Umbilical cord (tissue), 2 donors: ENCODE results near the gene WNK1. TPM values are rescaled to one million over a fixed set of nuclear protein-coding genes. Genes with fewer than 3 reads are reported as not detected.
A peak's percentile ranks its signal among the peaks of the same experiment; 100 is the strongest.
"Not testable (repeated sequence)": the region's sequence is repeated elsewhere in the genome, so short reads cannot be mapped to it uniquely, and the experiment has no call there.

Experiments
- DNase-seq: peaks from one replicate; pipeline ENCODE4 v3.0.0-alpha.2; 2015; ENCODE audit warnings: low spot score
- total RNA-seq: library from RNA; depleted of rRNA; stranded (reverse); fragments of >200 nt; gene quantifications from one replicate; pipeline ENCODE4 v1.2.3, GENCODE V29; 2014; ENCODE audit warnings: low replicate concordance; ENCODE audit not compliant: insufficient read depth

Gene WNK1
- total RNA-seq, 1 donor from 2014 or later, result 72.2 TPM

DNA sequence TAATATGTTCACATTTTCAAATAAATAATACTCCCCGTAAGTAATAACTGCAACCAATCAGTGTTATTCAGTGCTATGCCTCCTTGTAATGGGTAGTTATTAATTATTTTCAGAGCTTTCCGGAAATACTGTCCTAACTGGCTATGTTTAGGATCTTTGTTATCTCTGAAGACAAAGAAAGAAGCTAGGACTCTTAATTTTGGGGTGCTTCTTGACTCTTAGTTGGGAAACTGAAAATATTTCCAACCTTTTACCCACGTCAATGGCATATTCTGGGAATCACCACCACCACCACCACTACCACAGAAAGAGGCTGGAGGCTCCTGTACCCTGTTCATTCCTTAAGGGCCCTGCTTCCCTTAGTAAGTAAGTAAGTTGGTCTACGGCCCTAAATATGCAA lies 158.0 kb downstream of the WNK1 start:
- DNase-seq, result no peak

DNA sequence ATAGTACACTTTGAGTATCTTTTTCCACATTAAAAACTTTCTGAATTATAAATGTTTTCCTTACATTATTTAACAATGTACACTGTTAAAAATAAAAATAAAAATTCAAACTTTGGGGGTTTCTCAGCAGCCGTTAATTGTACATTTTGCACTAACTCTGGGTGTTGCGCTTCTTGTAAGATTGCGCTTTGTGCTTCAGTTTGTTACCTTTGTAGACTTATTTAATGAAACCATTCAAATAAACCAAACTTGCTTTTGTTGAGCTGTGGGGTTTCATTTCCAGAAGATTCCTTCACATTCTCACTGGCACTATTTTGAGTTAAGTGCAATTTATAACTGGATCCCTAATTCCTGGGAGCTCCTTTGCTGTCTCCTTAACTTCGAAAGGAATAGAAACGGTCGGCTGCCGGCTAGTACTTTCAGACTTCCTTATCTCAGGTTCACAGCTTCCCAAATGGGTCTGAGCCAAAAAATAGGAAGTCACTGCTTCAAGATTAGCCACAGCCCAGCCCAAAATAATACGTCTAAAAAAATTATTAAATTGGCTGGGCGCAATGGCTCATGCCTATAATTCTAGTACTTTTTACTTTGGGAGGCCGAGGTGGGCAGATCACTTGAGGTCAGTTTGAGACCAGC lies 158.9 kb downstream of the WNK1 start:
- DNase-seq, result peak; percentile 38

DNA sequence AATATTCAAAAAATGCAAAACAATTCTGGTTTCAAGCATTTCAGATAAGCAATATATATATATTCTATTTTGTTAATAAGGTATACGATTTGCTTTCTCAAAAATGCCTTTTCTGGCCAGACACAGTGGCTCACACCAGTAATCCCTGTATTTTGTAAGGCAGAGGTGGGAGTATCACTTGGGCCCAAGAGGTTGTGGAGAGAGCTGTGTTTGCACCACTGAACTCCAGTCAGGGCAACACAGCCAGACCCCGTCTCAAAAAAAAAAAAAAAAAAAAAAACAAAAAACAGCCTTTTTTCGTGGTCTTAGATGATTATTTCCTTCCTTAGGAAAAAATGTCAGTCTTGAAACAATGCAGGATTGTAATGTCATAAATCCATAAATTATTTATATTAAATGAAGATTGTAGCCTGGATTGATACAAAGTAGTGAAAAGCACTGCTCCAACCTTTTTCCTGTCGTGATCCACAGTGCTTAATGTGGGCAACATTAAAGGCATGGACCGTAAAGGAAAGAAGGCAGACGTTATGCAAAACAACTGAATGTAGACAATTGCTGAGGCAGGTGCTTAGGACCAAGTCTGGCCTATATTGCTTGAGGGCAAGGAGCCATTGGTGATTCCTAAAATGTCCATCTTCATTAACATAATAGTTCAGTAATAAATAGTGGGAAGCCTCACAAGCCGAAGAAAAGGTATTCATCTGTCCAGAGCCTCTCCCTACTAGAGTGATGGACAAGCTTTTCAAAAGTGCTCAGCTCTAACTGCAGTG lies 160.3 kb downstream of the WNK1 start:
- DNase-seq, result no peak

DNA sequence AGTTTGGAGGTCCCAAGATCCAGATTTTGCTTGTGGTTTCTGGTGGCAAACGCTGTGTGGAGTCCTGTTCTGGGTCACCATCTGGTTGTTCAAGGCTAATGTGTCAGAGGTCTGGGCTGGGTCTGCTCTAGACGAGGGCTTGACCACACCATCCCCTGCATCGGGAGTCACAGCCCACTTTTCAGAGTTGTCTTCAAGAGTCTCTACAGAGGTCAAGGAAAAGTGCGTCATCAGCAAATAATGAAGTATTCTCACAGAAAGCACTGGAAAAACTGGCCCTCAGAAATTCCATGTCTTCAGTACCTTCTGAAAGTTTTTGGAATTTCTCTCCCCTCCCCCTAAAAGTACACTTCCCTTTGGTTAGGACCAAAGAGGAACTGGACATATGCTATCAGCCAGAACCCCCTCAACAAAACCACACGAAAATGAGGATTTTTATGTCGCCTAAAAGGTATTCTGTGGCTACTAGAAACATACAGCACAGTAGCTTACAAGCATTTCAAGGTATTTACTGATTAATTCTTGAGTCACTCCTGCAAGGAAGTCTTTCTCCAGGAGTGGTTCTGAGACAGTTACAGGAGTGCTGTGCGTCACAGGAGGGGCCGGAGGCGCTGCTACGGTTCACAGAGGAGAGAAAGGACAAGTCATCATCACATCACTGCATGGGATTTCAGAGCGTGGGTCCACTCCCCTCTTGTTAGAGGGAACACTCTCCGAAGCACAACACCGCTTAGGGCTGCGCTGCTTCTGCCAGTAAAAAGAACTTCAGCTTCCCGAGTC lies 161.7 kb downstream of the WNK1 start:
- no peak for DNase-seq

DNA sequence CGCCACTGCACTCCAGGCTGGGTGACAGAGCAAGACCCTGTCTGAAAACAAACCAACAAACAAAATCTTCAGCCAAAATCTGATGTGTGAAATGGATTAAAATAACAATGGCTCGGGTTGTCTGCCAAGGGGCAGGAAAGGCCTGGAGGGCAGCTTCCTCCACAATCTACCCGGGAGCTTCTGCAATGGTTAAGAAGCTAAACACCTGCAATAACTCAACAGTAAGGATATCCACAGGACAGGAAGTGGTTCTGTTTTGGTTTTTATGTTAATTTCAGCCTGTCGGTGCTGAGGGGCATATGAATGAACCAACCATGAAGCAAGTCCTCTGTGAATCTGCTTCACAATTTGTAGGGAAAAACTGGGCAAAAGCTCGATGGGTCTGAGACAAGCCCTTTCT lies 162.7 kb downstream of the WNK1 start:
- no peak for DNase-seq

- DNase-seq, result no peak
Observed at GRCh38 chr12:916240-916639, 163.9 kb downstream of the WNK1 start.

DNA sequence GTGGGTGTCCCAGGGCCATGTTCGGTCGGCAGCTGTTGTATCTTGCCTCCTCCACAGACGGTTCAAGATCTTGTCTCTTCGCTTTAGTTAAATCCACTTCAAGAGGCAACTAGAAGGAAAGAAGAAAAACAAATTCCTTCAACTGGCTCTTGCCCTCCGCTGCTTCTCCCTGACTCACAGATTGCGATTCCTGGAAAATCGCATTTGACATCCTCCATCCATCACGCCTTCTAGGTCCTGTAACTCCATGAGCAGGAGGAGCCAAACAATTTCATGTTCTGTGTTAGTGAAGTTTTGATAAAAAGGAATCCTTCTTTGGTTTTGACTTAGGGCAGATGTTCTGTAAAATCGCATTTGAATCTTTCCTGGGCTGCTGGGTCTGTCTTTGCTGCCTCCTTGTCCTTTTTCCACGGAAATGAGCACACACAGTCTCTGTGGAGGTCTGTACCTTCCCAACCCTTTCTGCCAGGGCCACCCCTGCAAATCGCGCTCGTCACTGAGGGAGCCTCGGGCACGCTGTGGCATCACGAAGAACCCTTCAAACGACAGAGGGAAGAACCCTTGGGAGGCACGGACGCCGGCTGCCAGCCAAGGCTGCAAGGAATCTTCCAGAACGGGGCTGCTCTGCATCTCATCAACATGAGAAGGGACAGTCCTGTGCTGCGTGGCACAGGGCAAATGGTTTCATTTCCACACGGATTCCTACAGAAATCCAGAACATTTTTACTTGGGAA lies 164.5 kb downstream of the WNK1 start:
- DNase-seq, result no peak

DNA sequence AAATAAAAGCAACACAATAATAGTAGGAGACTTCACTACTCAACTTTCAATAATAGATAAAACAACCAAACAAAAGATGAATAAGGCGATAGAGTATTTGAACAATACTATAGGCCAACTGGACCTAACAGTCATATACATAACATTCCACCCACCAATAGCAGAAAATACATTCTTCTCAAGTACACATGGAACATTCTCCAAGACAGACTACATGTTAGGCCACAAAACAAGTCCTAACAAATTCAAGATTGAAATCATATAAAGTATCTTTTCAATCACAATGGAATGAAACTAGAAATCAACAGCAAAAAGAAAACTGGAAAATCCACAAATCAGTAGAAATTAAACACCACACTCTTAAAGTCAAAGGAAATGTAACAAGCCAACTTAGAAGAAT lies 168.3 kb downstream of the WNK1 start:
- peak; percentile 11 for DNase-seq

- DNase-seq, result no peak
Observed at GRCh38 chr12:922285-922684, 169.9 kb downstream of the WNK1 start.

DNA sequence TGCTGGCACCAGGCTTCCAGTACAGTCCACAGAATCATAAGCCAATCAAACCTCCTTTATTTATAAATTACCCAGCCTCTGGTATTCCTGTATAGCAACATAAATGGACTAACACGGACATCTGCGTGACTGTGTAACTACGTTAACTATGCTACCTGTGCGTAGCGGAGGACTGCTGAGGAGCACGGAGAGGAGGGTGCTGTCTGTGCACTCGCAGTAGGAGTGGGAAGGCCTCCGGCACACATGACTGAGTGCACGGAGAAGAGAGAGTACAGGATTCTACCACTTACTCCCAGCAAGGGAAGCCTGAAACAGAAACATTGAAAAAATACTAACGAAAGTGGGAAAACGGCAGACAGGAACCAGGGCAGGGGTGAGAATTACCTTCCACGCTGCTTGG lies 174.3 kb downstream of the WNK1 start:
- no peak for DNase-seq

DNA sequence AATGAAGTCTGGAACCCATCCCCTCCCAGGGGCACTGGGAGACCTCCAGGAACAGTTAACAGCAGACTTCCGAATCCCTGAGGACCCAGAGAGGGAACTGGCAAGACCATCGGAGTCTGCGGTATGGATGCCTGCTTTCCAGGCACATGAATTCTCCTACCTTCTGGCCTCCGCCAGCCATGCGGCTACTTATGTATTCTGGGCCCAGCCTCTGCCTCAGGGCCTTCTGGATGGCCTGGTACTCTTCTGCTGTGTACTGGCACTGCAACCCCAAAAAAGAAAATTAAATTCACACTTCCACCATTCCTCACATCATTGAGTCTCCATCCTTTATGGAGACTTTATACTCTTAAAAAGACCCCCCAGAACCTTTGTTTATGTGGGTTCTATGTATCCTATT lies 178.7 kb downstream of the WNK1 start:
- no peak for DNase-seq

DNA sequence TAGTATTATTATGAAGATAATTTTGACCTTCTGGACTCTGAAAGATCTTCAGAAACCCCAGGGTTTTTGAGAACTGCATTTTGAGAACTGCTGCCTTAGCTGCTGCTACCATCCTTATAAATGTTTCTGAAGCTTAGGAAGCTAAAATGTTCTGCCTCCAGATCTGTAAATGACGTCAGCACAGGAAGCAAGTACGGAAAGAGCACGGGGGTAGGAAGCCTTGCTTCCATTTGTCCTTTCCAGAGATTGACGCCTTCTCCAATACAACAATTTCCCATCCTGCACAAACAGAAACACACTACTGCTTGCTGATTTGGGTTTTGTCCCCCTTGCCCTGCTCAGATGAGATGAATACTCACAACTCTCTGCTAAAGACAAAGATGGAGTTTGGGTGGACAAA lies 179.2 kb downstream of the WNK1 start:
- DNase-seq, result no peak

GRCh38 chr12:935891-936290 lies 183.5 kb downstream of the WNK1 start:
- not testable (repeated sequence) for DNase-seq

DNA sequence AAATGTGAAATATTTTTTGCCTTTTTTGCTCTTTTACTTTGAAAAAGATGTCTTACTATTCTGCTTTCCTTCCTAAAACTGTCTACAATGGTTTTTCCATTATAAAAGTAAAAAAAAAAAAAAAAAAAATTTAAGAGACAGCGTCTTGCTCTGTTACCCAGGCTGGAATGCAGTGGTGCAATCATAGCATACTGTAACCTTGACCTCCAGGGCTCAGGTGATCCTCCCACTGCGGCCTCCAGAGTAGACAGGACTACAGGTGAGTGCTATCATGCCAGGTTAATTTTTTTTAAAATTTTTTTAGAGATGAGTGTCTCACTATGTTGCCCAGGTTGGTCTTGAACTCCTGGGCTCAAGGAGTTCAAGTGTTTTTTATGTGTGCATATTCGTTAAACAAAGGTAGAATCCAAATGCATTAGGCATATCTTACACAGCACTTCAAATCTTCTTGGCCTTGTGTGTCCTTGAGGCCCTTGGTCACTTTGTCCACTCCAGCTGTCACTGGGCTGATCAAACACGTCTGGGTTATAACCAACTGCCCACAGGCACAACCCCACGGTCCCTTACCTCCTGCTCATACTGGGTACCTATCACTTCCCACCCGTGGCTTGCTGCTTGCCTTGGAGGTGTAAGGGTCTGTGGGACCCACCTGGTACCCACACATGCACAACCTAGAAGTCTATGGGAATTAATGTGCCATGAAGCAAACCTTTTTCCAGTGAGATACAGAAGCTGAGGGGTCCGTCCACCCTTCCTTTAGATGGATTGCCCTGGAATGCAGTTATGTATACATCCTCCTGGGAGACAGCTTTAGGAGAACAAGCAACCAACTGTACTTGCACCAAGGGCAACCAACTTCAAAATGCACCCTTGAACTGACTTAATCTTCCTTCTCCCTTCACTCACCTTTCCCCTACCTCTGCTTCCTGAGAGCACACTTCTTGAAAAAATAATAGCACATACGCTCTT lies 184.3 kb downstream of the WNK1 start:
- no peak for DNase-seq

DNA sequence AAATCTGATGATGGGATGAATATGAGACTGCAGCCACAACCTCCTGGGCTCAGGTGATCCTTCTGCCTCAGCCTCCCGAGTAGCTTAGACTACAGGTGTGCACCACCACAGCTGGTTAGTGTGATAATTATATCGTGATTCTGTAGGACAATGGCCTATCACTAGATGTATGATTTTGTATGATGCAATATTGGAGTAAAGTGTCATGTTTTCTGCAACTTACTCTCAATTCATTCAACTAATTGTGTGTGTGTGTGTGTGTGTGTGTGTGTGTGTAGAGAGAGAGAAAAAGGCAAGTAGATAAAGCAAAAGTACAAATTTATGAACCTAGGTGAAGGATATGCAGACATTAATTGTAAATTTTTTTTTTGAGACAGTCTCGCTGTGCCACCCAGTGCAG lies 186.4 kb downstream of the WNK1 start:
- no peak for DNase-seq

DNA sequence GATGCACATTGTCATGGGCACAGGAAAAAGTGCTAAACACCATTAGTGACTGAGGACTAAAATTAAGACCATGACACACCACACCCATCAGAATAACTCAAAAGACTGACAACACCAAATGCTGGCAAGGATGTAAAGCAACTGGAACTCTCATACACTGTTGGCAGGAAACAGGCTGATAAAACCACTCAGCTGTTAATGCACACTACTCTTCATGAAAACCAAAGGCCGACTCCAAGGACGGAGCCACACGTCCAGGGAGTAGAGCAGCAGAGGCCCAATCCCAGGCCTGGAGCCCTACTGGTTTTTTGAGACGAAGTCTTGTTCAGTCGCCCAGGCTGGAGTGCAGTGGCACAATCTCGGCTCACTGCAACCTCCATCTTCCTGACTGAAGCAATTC lies 190.7 kb downstream of the WNK1 start:
- DNase-seq, result no peak

GRCh38 chr12:944211-944610 lies 191.8 kb downstream of the WNK1 start:
- no peak for DNase-seq

DNA sequence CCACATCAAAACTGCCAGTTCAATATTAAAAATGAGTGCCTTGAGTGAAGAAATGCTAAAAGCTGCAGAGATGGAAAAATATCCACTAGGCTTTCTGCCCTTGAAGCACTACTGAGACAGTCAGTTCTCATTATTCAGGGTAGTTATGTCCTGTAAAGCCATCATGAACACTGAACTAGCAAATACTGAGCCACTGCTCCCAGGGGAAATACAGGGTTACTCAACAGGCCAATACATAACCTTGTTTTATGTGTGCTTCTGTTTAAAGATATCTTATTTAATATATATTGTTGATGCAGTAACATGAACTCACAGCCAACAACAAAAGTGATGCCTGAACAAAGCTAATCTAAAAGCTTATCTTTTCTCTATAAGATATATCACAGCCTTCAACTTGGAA lies 193.8 kb downstream of the WNK1 start:
- DNase-seq, result no peak

- no peak for DNase-seq
Observed at GRCh38 chr12:946631-947030, 194.3 kb downstream of the WNK1 start.

DNA sequence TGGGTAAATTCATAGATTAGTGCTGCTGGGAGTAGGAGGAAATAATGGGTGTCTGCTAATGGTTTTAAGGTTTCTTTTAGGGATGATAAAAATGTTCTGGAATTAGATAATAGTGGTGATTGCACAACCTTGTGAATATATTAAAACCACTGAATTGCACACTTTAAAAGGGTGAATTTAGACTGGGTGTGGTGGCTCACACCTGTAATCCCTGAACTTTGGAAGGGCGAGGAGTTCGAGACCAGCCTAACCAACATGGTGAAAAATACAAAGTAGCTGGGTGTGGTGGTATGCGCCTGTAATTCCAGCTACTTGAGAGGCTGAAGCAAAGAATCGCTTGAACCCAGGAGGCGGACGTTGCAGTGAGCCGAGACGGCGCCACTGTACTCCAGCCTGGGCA lies 195.9 kb downstream of the WNK1 start:
- DNase-seq, result no peak
